Measurements from ENCODE around the gene MELTF. TPM values are rescaled to one million over a fixed set of nuclear protein-coding genes. Genes with fewer than 3 reads are reported as not detected.

MELTF gene
- total and polyA plus RNA-seq, 9 of the 15 experiments (the other 6 are each of a cell fraction or from before 2014, with no cell fraction given): 0.35 to 10.5 (median 4.5) TPM

DNA sequence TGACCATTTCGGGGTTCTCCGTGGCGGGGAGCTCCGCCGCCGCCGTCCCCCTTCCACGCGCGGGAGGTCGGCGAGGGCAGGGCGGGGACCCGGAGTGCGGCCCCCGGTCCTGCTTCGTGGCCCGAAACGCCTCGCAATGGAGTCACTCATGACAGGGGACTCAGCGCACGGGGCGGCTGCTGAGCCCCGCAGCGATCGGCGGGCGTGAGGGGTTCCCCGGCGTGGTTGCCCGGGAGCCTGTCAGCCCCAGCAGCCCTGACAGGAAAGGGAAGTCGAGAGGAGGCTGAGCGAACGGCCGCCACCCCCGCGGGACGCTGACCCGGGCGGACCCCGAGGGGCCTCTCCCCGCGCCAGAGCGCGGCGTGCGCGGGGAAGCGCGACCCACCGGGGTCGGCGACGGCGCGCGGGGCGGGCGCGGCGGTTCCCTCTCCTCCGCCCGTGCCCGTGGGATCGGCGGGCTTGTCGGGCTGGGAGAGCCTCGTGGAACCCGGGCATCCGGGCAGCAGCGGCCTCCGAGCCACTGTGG lies 60.4 kb downstream of the MELTF start (continued):
- TF ChIP-seq, protein P1, sequence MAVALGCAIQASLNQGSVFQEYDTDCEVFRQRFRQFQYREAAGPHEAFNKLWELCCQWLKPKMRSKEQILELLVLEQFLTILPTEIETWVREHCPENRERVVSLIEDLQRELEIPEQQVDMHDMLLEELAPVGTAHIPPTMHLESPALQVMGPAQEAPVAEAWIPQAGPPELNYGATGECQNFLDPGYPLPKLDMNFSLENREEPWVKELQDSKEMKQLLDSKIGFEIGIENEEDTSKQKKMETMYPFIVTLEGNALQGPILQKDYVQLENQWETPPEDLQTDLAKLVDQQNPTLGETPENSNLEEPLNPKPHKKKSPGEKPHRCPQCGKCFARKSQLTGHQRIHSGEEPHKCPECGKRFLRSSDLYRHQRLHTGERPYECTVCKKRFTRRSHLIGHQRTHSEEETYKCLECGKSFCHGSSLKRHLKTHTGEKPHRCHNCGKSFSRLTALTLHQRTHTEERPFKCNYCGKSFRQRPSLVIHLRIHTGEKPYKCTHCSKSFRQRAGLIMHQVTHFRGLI (CRISPR knock-in tag; IDR thresholded peaks at IDR 0.05): peak; percentile 43; the same call in 1 of the 2 replicates
- TF ChIP-seq ZNF696 (CRISPR knock-in tag; conservative IDR thresholded peaks at IDR 0.05): no peak
- no peak for TF ChIP-seq HLTF (IDR thresholded peaks at IDR 0.05)
- TF ChIP-seq TCFL5 (CRISPR knock-in tag; conservative IDR thresholded peaks at IDR 0.05): 0 out of 2 replicates have a peak, but pooled peaks have one; percentile 47
- no peak; the same call in 1 of the 2 replicates for TF ChIP-seq MTA3 (IDR thresholded peaks at IDR 0.05; ENCODE audit: borderline replicate concordance)
- TF ChIP-seq ZNF121 (CRISPR knock-in tag; conservative IDR thresholded peaks at IDR 0.05): no peak
- no peak for TF ChIP-seq ZNF780A (CRISPR knock-in tag; IDR thresholded peaks at IDR 0.05)
- no peak for TF ChIP-seq NCOA6 (IDR thresholded peaks at IDR 0.05)
- no peak for TF ChIP-seq BDP1 (IDR thresholded peaks at IDR 0.05; ENCODE audit: insufficient read depth, insufficient read length)
- TF ChIP-seq, protein P2, sequence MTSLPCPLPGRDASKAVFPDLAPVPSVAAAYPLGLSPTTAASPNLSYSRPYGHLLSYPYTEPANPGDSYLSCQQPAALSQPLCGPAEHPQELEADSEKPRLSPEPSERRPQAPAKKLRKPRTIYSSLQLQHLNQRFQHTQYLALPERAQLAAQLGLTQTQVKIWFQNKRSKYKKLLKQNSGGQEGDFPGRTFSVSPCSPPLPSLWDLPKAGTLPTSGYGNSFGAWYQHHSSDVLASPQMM (CRISPR knock-in tag; IDR thresholded peaks at IDR 0.05): no peak
- 0 out of 2 replicates have a peak, but pooled peaks have one; percentile 48 for TF ChIP-seq ZNF445 (CRISPR knock-in tag; IDR thresholded peaks at IDR 0.05; ENCODE audit: low read depth)
- no peak for TF ChIP-seq ZNF140 (CRISPR knock-in tag; IDR thresholded peaks at IDR 0.05)
- TF ChIP-seq, protein P3, sequence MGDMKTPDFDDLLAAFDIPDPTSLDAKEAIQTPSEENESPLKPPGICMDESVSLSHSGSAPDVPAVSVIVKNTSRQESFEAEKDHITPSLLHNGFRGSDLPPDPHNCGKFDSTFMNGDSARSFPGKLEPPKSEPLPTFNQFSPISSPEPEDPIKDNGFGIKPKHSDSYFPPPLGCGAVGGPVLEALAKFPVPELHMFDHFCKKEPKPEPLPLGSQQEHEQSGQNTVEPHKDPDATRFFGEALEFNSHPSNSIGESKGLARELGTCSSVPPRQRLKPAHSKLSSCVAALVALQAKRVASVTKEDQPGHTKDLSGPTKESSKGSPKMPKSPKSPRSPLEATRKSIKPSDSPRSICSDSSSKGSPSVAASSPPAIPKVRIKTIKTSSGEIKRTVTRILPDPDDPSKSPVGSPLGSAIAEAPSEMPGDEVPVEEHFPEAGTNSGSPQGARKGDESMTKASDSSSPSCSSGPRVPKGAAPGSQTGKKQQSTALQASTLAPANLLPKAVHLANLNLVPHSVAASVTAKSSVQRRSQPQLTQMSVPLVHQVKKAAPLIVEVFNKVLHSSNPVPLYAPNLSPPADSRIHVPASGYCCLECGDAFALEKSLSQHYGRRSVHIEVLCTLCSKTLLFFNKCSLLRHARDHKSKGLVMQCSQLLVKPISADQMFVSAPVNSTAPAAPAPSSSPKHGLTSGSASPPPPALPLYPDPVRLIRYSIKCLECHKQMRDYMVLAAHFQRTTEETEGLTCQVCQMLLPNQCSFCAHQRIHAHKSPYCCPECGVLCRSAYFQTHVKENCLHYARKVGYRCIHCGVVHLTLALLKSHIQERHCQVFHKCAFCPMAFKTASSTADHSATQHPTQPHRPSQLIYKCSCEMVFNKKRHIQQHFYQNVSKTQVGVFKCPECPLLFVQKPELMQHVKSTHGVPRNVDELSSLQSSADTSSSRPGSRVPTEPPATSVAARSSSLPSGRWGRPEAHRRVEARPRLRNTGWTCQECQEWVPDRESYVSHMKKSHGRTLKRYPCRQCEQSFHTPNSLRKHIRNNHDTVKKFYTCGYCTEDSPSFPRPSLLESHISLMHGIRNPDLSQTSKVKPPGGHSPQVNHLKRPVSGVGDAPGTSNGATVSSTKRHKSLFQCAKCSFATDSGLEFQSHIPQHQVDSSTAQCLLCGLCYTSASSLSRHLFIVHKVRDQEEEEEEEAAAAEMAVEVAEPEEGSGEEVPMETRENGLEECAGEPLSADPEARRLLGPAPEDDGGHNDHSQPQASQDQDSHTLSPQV (IDR thresholded peaks at IDR 0.05): peak; percentile 94
- TF ChIP-seq GTF2E2 (tag; IDR thresholded peaks at IDR 0.05): peak; percentile 5; the same call in 1 of the 2 replicates
- TF ChIP-seq TAF1 (IDR thresholded peaks at IDR 0.05; ENCODE audit: control insufficient read depth, extremely low read depth, insufficient read depth, low read length, severe bottlenecking): no peak
- TF ChIP-seq, protein P4, sequence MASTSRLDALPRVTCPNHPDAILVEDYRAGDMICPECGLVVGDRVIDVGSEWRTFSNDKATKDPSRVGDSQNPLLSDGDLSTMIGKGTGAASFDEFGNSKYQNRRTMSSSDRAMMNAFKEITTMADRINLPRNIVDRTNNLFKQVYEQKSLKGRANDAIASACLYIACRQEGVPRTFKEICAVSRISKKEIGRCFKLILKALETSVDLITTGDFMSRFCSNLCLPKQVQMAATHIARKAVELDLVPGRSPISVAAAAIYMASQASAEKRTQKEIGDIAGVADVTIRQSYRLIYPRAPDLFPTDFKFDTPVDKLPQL (IDR thresholded peaks at IDR 0.05; ENCODE audit: extremely low read depth, insufficient read length): no peak

Measured in K562 (cell line).